ENCODE results near the gene CDX1. TPM values are rescaled to one million over a fixed set of nuclear protein-coding genes. Genes with fewer than 3 reads are reported as not detected.

The CDX1 gene
- total RNA-seq, 1 experiment from 2014 or later = 0.22 TPM

DNA sequence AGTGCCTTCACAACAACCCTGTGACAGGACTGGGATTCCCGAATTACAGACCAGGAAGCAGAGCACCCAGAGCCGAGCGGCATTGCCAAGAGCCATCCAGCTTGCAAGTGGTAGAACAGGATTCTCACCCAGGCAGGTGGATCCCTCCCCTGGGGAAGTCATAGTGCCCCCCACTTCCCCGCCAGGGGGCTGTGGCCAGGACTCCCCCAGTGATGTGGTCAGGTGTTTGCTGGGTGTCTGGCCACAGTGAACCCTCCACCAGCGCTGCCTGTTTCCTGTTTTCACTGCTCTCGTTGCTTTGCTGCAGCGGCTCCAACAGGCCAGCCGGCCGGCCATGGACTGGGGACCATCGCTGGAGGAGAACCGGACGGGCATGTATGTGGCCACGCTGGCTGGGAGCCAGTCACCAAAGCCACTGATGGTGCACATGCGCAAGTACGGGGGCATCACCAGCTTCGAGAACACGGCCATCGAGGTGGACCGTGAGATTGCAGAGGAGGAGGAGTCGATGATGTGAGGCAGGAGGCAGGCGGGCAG lies 42.6 kb downstream of the CDX1 start:
- Histone ChIP-seq H3T11ph (ENCODE audit: low read length) (no peak overlapping the region), H4K5ac (ENCODE audit: insufficient read length, low read depth, low read length) (no peak overlapping the region), H2BK12ac (ENCODE audit: insufficient read length, low read depth, low read length) (no peak overlapping the region), H3K79me2 (ENCODE audit: insufficient read depth, low read length) (no peaks in the 10 kb centered on the region), H3K23me2 (ENCODE audit: insufficient read length, low read depth, low read length, poor library complexity, severe bottlenecking) (no peaks in the 10 kb centered on the region), H3K9ac (ENCODE audit: extremely low read depth, insufficient read length, low read length) (no peak overlapping the region), H3K4me1 (ENCODE audit: insufficient read depth, low read length) (no peaks in the 10 kb centered on the region; the same call in 1 of the 2 replicates), H2AFZ (ENCODE audit: low read length) (no peak overlapping the region), H4K8ac (replicated peaks; ENCODE audit: insufficient read length, low read depth, low read length) (no peak overlapping the region), H3K4me2 (ENCODE audit: insufficient read depth, insufficient read length, low read length) (no peak overlapping the region), H2BK20ac (ENCODE audit: low read depth, low read length, poor library complexity, severe bottlenecking) (no peak overlapping the region), H2AK5ac (ENCODE audit: insufficient read length, low read length) (no peak overlapping the region), H3K27ac (ENCODE audit: insufficient read length, low read depth, low read length) (no peak overlapping the region), H4K20me1 (ENCODE audit: control insufficient read depth, insufficient read depth, insufficient read length) (no peaks in the 10 kb centered on the region), H2BK120ac (ENCODE audit: low read depth, low read length, poor library complexity, severe bottlenecking) (no peak overlapping the region), H3K56ac (ENCODE audit: insufficient read length, low read depth, low read length) (no peak overlapping the region), H3K27me3 (ENCODE audit: insufficient read depth, low read length) (no peaks in the 10 kb centered on the region), H3K79me1 (ENCODE audit: insufficient read depth, low read depth, low read length, poor library complexity, severe bottlenecking) (no peaks in the 10 kb centered on the region), H3K18ac (ENCODE audit: insufficient read length, low read depth, low read length) (no peak overlapping the region), H3K4ac (ENCODE audit: low read depth, low read length) (no peak overlapping the region), H3K23ac (ENCODE audit: insufficient read length, low read depth, low read length) (no peak overlapping the region), H3K9me3 (ENCODE audit: control insufficient read depth, low read depth, low read length) (no peaks in the 10 kb centered on the region), H2BK5ac (ENCODE audit: insufficient read length, low read length) (no peak overlapping the region), H2BK15ac (ENCODE audit: low read depth, low read length) (no peak overlapping the region), H4K91ac (ENCODE audit: insufficient read length, low read depth, low read length) (no peak overlapping the region), H3K14ac (ENCODE audit: insufficient read depth, low read length) (no peak overlapping the region; the same call in 1 of the 2 replicates)
- H3K9me3 Mint-ChIP-seq = peaks cover 0 to 4% of the 10 kb centered on the region in 2 experiments; a peak in 2 of 5 replicates
- no CpG with 5 or more reads among the region's 21 CpGs for WGBS (ENCODE audit: extremely low coverage, insufficient read length, low lambda C conversion rate)
- peaks cover 36 to 50% of the 10 kb centered on the region in 2 experiments for H3K4me1 Mint-ChIP-seq
- peaks cover 10% of the 10 kb centered on the region for H3K27me3 Mint-ChIP-seq (ENCODE audit: low read depth)
- no peak overlapping the region for H3K4me3 Mint-ChIP-seq
- H3K27ac Mint-ChIP-seq = peak overlapping the region in 1 of 3 experiments; percentile 83; a peak in 2 of 7 replicates
- H3K36me3 Mint-ChIP-seq (ENCODE audit: insufficient read depth in 1 of 3, low read depth in 3 of 3) = peaks cover 0 to 2% (median 0%) of the 10 kb centered on the region in 3 experiments; a peak in 1 of 7 replicates
- TF ChIP-seq, protein P1, sequence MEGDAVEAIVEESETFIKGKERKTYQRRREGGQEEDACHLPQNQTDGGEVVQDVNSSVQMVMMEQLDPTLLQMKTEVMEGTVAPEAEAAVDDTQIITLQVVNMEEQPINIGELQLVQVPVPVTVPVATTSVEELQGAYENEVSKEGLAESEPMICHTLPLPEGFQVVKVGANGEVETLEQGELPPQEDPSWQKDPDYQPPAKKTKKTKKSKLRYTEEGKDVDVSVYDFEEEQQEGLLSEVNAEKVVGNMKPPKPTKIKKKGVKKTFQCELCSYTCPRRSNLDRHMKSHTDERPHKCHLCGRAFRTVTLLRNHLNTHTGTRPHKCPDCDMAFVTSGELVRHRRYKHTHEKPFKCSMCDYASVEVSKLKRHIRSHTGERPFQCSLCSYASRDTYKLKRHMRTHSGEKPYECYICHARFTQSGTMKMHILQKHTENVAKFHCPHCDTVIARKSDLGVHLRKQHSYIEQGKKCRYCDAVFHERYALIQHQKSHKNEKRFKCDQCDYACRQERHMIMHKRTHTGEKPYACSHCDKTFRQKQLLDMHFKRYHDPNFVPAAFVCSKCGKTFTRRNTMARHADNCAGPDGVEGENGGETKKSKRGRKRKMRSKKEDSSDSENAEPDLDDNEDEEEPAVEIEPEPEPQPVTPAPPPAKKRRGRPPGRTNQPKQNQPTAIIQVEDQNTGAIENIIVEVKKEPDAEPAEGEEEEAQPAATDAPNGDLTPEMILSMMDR (conservative IDR thresholded peaks at IDR 0.05) = no peak
- no peak for DNase-seq

Data from H9 (cell line).